Right lobe of liver (tissue), 6 donors: ENCODE results near the gene UEVLD. TPM values are rescaled to one million over a fixed set of nuclear protein-coding genes. Genes with fewer than 3 reads are reported as not detected.

Source experiments
- ATAC-seq, 4 donors: fragments of 200-7000 bp; cut with Tn5 transposase; one replicate each; pipeline ENCODE4 v1.9.1; 2020; ENCODE audit warnings: mild to moderate bottlenecking in 4 of 4, moderate library complexity in 4 of 4
- DNase-seq, 3 donors: peaks; one replicate each; pipeline ENCODE4 v3.0.0-alpha.2; 2020
- H3K27ac ChIP-seq, 3 donors: fragments of 200-600 bp; one replicate each; pipeline ENCODE4 v1.8.0; 2022
- H3K27me3 ChIP-seq, 2 donors: fragments of 200-600 bp; one replicate each; pipeline ENCODE4 v1.8.0; 2022
- H3K36me3 ChIP-seq, 4 donors: fragments of 200-600 bp; sonication (generic) in 1 of 4; one replicate each; pipeline versions ENCODE4 v1.5.1 to v1.8.0; 2017 to 2022; ENCODE audit warnings: control low read depth in 1 of 4
- H3K4me1 ChIP-seq, 4 donors: fragments of 200-600 bp; sonication (generic) in 1 of 4; one replicate each; pipeline versions ENCODE4 v1.5.1 to v1.8.0; 2017 to 2022; ENCODE audit warnings: control low read depth in 1 of 4
- H3K4me3 ChIP-seq, 3 donors: fragments of 200-600 bp; one replicate each; pipeline ENCODE4 v1.8.0; 2022
- H3K9me3 ChIP-seq, 4 donors: fragments of 200-600 bp; sonication (generic) in 1 of 4; one replicate each; pipeline versions ENCODE4 v1.5.1 to v1.8.0; 2017 to 2022; ENCODE audit warnings: control low read depth in 1 of 4
- CTCF ChIP-seq, 4 donors: fragments of 200-600 bp in 3 of 4; fragments of 450-650 bp in 1 of 4; IDR thresholded peaks; one replicate each; pipeline versions ENCODE4 v1.5.1 to v1.8.0; 2016 to 2022; ENCODE audit warnings: antibody characterized with exemption in 4 of 4, mild to moderate bottlenecking in 2 of 4
- POLR2A ChIP-seq: fragments of 450-650 bp; IDR thresholded peaks from one replicate; pipeline ENCODE4 v1.6.1; 2017; ENCODE audit warnings: antibody characterized with exemption, mild to moderate bottlenecking
- WGBS: methylation state at CpG from one replicate; pipeline ENCODE4 v1.1.6; 2018; ENCODE audit warnings: low coverage, low lambda C conversion rate; ENCODE audit not compliant: insufficient coverage; ENCODE audit errors: missing lambda C conversion rate; 5-methylcytosine and 5-hydroxymethylcytosine counted together
- intact Hi-C, 2 donors: fragments of 100-400 bp; cut with DNase I; formaldehyde crosslinking; loops; one replicate each; pipeline versions ENCODE4 v1.11.2 to v1.14.1; 2022
- total RNA-seq, 6 experiments: library from RNA; depleted of rRNA in 2 of 6; stranded (reverse); fragments of >200 nt in 2 of 6; fragmentation: NEBNext Ultra II Directional in 3 of 6; extraction: Animal tissue kit (Norgen Biotek cat#: 25700) in 3 of 6; gene quantifications; one replicate each; pipeline versions ENCODE4 v1.1.0 to v1.2.4, GENCODE V29; 2016 to 2023
- donor health status: DM: no; HTN: yes; CAD: no.
- donor health status: DM: no; HTN: no; CAD: no.
- donor health status: DM: no; HTN: no; CAD: no.
- donor health status: DM: no; HTN: yes; CAD: no.
- donor health status: DM: no; HTN: yes; CAD: no.

UEVLD gene
- total RNA-seq, 6 experiments from 2014 or later, result 9.5 to 18.1 (median 9.9) TPM

GRCh38 chr11:18611196-18611595, 22.7 kb upstream of the UEVLD start:
- Histone ChIP-seq H3K27me3 (no peaks in the 10 kb centered on the region), H3K4me3 (no peak overlapping the region), H3K36me3 (peaks cover 0 to 65% (median 8%) of the 10 kb centered on the region in 4 donors), H3K27ac (no peak overlapping the region), H3K4me1 (no peaks in the 10 kb centered on the region), H3K9me3 (no peaks in the 10 kb centered on the region)
- no peak for TF ChIP-seq CTCF (IDR thresholded peaks at IDR 0.05)
- no peak for TF ChIP-seq POLR2A
- DNase-seq (no peak), ATAC-seq (no peak)
- 94% methylated on average over 2 of the region's 2 CpGs for WGBS
- intact Hi-C loops, result no loop called here

- intact Hi-C loops, result no loop called here
- WGBS, result 66% methylated on average over 3 of the region's 3 CpGs
- no peak for TF ChIP-seq POLR2A
- TF ChIP-seq CTCF (IDR thresholded peaks at IDR 0.05), result no peak
- no peak for ATAC-seq
- Histone ChIP-seq H3K9me3 (no peaks in the 10 kb centered on the region), H3K4me1 (no peaks in the 10 kb centered on the region), H3K4me3 (no peak overlapping the region), H3K27ac (no peak overlapping the region), H3K36me3 (peaks cover 0 to 41% (median 4%) of the 10 kb centered on the region in 4 donors), H3K27me3 (no peaks in the 10 kb centered on the region)
- no peak for DNase-seq
Observed at GRCh38 chr11:18608376-18608775, 19.8 kb upstream of the UEVLD start.

GRCh38 chr11:18600915-18601569, 12.5 kb upstream of the UEVLD start:
- DNase-seq (no peak), ATAC-seq (no peak)
- H3K27ac ChIP-seq, result no peak overlapping the region
- no peaks in the 10 kb centered on the region for H3K27me3 ChIP-seq
- no peak overlapping the region for H3K4me3 ChIP-seq
- WGBS, result 88% methylated on average over 3 of the region's 4 CpGs
- no peaks in the 10 kb centered on the region for H3K4me1 ChIP-seq
- no peaks in the 10 kb centered on the region for H3K9me3 ChIP-seq
- TF ChIP-seq CTCF (IDR thresholded peaks at IDR 0.05) (no peak), POLR2A (no peak)
- peaks cover 0 to 2% (median 0%) of the 10 kb centered on the region in 4 donors for H3K36me3 ChIP-seq
- intact Hi-C loops, result no loop called here

- Histone ChIP-seq H3K4me1 (no peaks in the 10 kb centered on the region), H3K27me3 (no peaks in the 10 kb centered on the region), H3K4me3 (no peak within 1 kb of the TSS), H3K27ac (no peak within 1 kb of the TSS), H3K36me3 (no peaks in the 10 kb centered on the region), H3K9me3 (no peaks in the 10 kb centered on the region)
- 85% methylated on average over 6 of the region's 7 CpGs for WGBS
- no peak for ATAC-seq
- DNase-seq, result no peak
- intact Hi-C loops, result no loop called here
- TF ChIP-seq CTCF (IDR thresholded peaks at IDR 0.05), result no peak
- no peak for TF ChIP-seq POLR2A
Observed at GRCh38 chr11:18599739-18600230, 11.3 kb upstream of the UEVLD start, which contains the start of gene MISFA. Gene MISFA (plus strand): TSS chr11:18599789. CDS start chr11:18599929, 140 bp downstream.
